Neutrophil (primary cell): ENCODE data around the gene IP6K1.

Source experiments
- H3K27ac ChIP-seq: fragments of 200-600 bp; sonication (generic); 2 replicates; pipeline ENCODE4 v1.5.1; 2016; ENCODE audit warnings: mild to moderate bottlenecking, moderate library complexity
- H3K27me3 ChIP-seq: fragments of 200-600 bp; sonication (generic); 2 replicates; pipeline ENCODE4 v1.6.0; 2016; ENCODE audit warnings: mild to moderate bottlenecking
- H3K36me3 ChIP-seq: fragments of 200-600 bp; sonication (generic); 2 replicates; pipeline ENCODE4 v1.5.1; 2017
- H3K4me1 ChIP-seq, 2 experiments: fragments of 200-600 bp in 1 of 2; sonication (generic) in 1 of 2; 1 replicate in 1 of 2; 2 replicates in 1 of 2; pipeline versions ENCODE4 v1.5.1 to v1.6.1; 2013 to 2016; ENCODE audit warnings: low read depth in 1 of 2, low read length in 1 of 2, mild to moderate bottlenecking in 1 of 2, moderate library complexity in 1 of 2; ENCODE audit not compliant: control insufficient read depth in 1 of 2, insufficient read depth in 1 of 2
- H3K4me3 ChIP-seq, 2 experiments: fragments of 200-600 bp in 1 of 2; sonication (generic) in 1 of 2; 1 replicate in 1 of 2; 2 replicates in 1 of 2; pipeline ENCODE4 v1.5.1; 2013 to 2016; ENCODE audit warnings: low read depth in 1 of 2, low read length in 1 of 2, mild to moderate bottlenecking in 1 of 2, moderate library complexity in 1 of 2
- H3K9me3 ChIP-seq: fragments of 200-600 bp; sonication (generic); 2 replicates; pipeline ENCODE4 v1.5.1; 2016
- CTCF ChIP-seq: fragments of 200-600 bp; sonication (generic); IDR thresholded peaks from 2 replicates; pipeline ENCODE4 v1.5.1; 2016; ENCODE audit warnings: antibody characterized with exemption

Gene IP6K1

DNA sequence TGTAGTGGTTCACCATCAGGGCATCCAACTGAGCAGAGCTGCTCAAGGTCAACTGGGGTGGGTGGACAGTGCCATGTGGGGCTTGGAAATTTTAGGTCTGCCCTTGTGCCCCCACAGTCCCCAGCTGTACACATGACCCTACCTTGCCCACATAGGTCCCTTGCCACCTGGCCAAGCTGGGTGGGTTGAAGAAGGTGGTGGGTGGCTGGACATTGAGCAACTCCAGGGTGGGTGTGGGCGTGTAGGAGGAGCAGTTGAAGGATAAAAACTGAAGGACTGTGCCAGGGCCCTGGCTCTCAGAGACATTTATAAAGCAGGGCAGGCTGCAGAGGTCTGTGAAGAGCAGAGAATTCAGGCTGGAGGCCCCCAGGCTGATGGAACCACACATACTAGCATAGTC is 12.8 kb upstream of the IP6K1 start:
- peaks cover 13 to 18% of the 10 kb centered on the region in 2 experiments for H3K4me1 ChIP-seq
- no peak overlapping the region for H3K4me3 ChIP-seq
- no peaks in the 10 kb centered on the region for H3K36me3 ChIP-seq
- no peak overlapping the region for H3K27ac ChIP-seq
- peaks cover 23% of the 10 kb centered on the region for H3K27me3 ChIP-seq
- H3K9me3 ChIP-seq = no peaks in the 10 kb centered on the region
- TF ChIP-seq CTCF = no peak

DNA sequence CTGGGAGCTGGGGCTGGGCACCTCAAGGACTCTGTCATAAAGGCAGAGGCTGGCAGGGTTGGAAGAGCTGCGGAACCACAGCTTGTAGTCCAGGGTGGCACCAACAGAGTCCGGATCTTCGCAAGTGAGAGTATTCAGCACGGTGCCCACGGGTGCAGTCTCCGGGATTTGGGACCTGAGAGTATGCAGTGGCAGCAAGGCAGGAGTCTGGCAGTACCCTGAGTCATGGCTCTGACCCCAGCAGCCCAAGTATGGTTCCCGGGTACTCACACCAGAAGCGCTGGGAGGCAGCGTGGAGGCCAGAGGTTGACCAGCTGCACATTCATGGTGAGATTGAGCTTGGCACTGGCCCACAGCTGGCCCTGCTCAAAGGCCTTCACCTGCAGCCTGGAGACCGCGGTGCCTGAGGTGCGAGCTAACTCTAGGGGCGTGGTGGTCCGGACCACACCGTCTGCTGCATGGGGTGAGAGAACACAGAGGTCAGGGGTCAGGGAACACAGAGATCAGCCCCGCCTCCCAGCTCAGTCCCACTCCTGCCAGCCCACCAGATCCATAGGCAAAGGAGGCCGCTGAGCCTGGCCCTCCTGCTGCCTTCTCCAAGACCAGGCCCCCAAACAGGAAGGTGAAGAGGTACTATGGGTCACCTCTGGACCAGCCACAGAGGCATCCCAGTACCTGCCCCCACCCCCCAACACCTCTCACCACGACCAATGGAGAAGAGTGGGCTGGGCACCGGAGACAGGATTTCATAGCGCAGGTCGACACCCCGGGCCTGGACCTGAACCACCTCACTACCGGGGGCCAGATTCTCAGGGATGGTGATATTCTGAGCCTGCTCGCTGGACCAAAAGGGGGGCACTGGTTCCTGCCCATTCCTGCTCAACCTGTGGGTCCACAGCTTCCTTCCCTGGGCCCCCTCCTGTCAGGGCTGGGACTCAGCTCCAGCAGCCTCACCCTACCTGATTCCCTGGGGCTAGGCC is 8.9 kb upstream of the IP6K1 start:
- Histone ChIP-seq H3K4me3 (no peak overlapping the region), H3K9me3 (no peaks in the 10 kb centered on the region), H3K36me3 (no peaks in the 10 kb centered on the region), H3K27ac (no peak overlapping the region), H3K4me1 (no peaks in the 10 kb centered on the region), H3K27me3 (peaks cover 6% of the 10 kb centered on the region)
- no peak for TF ChIP-seq CTCF

DNA sequence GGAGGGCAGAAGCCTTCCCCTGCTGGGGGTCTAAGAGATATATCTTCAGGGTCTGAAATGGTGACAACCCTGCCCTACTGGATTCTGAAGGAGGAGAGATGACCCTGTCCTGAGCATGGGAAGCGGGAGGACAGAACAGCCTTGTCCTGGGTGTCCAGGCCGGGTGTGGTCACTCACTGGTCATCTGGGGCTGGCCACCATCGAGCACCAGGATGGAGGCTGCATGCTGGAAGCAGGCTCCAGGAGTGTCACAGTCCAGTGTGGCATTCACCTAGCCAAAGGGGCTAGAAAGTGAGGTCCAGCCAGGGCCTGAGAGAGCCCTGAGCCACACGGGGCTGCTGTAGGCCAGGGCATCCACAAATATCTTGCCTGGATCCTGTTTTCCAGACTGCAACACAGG is 8.1 kb upstream of the IP6K1 start:
- H3K27me3 ChIP-seq = peaks cover 14% of the 10 kb centered on the region
- H3K9me3 ChIP-seq = no peaks in the 10 kb centered on the region
- no peak overlapping the region for H3K27ac ChIP-seq
- no peaks in the 10 kb centered on the region for H3K36me3 ChIP-seq
- no peak overlapping the region for H3K4me3 ChIP-seq
- H3K4me1 ChIP-seq = peaks cover 0 to 2% of the 10 kb centered on the region in 2 experiments
- no peak for TF ChIP-seq CTCF

DNA sequence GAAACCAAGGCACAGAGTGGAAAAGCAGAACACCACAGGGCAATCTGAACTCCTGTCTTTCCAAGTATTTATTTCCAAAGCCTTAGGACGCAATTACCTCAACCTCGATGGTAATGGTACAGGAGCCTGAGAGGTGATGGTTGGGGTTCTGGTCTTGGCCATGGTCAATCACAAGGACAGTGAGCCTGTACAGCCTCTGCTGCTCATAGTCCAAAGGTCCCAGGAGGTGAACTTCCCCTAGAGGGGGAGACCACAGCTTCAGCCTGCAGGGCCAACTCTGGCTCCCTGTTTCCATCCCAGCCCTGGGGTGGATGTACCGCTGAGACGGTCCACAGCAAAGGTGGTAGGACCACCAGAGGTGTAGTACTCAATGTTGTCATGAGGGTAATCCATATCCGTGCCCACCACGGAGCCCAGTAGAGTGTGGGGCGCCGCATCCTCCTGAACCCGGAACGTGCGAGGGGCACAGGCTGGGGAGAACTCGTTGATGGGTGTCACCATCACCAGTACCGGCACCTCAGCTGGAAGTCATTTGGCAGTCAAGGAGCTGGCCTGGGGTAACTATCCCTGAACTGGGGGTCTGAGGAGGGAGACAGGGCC is 7.2 kb upstream of the IP6K1 start:
- H3K9me3 ChIP-seq = no peaks in the 10 kb centered on the region
- no peaks in the 10 kb centered on the region for H3K36me3 ChIP-seq
- H3K4me3 ChIP-seq = no peak overlapping the region
- H3K27me3 ChIP-seq = peaks cover 16% of the 10 kb centered on the region
- no peak overlapping the region for H3K27ac ChIP-seq
- H3K4me1 ChIP-seq = peaks cover 0 to 2% of the 10 kb centered on the region in 2 experiments
- TF ChIP-seq CTCF = no peak

GRCh38 chr3:49792371-49793150 is 6.2 kb upstream of the IP6K1 start:
- Histone ChIP-seq H3K27me3 (peaks cover 16% of the 10 kb centered on the region), H3K4me1 (peaks cover 0 to 2% of the 10 kb centered on the region in 2 experiments), H3K9me3 (no peaks in the 10 kb centered on the region), H3K27ac (no peak overlapping the region), H3K4me3 (no peak overlapping the region), H3K36me3 (no peaks in the 10 kb centered on the region)
- TF ChIP-seq CTCF = no peak
